Adrenal gland (tissue), 12 donors: ENCODE measurements around the gene DRAM1. TPM values are rescaled to one million over a fixed set of nuclear protein-coding genes. Genes with fewer than 3 reads are reported as not detected.

Experiments
- DNase-seq, 7 donors: peaks; one replicate each; pipeline ENCODE4 v3.0.0-alpha.2; 2019 to 2020
- H3K27ac ChIP-seq, 5 donors: fragments of 200-600 bp; sonication (generic) in 4 of 5; 1 replicate in 3 of 5; 2 replicates in 2 of 5; pipeline versions ENCODE4 v1.5.1 to v1.8.0; 2016 to 2020; ENCODE audit warnings: mild to moderate bottlenecking in 1 of 5
- H3K27me3 ChIP-seq: fragments of 200-600 bp; 2 replicates; pipeline ENCODE4 v1.8.0; 2021
- H3K36me3 ChIP-seq, 2 donors: fragments of 200-600 bp; replicated peaks in 1 of 2; 1 replicate in 1 of 2; 2 replicates in 1 of 2; pipeline versions ENCODE4 v1.5.1 to v1.8.0; 2018 to 2022
- H3K4me1 ChIP-seq, 2 donors: fragments of 200-600 bp; replicated peaks in 1 of 2; 1 replicate in 1 of 2; 2 replicates in 1 of 2; pipeline versions ENCODE4 v1.5.1 to v1.8.0; 2018 to 2021
- H3K4me3 ChIP-seq, 4 donors: fragments of 200-600 bp; sonication (generic) in 3 of 4; one replicate each; pipeline ENCODE4 v1.5.1; 2016 to 2018
- H3K9me3 ChIP-seq, 3 donors: fragments of 200-600 bp; sonication (generic) in 1 of 3; replicated peaks in 1 of 3; 1 replicate in 2 of 3; 2 replicates in 1 of 3; pipeline versions ENCODE4 v1.5.1 to v1.8.0; 2016 to 2021
- CTCF ChIP-seq, 6 experiments: fragments of 450-650 bp in 4 of 6; fragments of 200-600 bp in 2 of 6; sonication (generic) in 1 of 6; IDR thresholded peaks; 1 replicate in 5 of 6; 2 replicates in 1 of 6; pipeline versions ENCODE4 v1.5.1 to v1.8.0; 2016 to 2021; ENCODE audit warnings: antibody characterized with exemption in 6 of 6, mild to moderate bottlenecking in 2 of 6, moderate library complexity in 1 of 6
- POLR2A ChIP-seq, 2 donors: fragments of 450-650 bp; IDR thresholded peaks; one replicate each; pipeline ENCODE4 v1.6.1; 2017; ENCODE audit warnings: antibody characterized with exemption in 2 of 2, mild to moderate bottlenecking in 2 of 2, moderate library complexity in 1 of 2
- WGBS, 4 donors: extraction: QIAGEN DNeasy Blood & Tissue Kit in 2 of 4; methylation state at CpG; one replicate each; pipeline versions ENCODE4 v1.1.5 to v1.1.7; 2013 to 2017; 5-methylcytosine and 5-hydroxymethylcytosine counted together
- intact Hi-C, 2 donors: fragments of 100-400 bp; cut with DNase I; formaldehyde crosslinking; loops; one replicate each; pipeline versions ENCODE4 v1.14.1 to v1.15.0; 2022 to 2023
- polyA plus RNA-seq, 3 donors: library from polyadenylated mRNA; stranded (reverse); fragments of 200-250 nt in 2 of 3; fragments of 350-450 nt in 1 of 3; fragmentation: Illumina TruSeq in 1 of 3; extraction: RNeasy Lipid Tissue Mini Kit (QIAGEN cat#74804) in 1 of 3; gene quantifications; one replicate each; pipeline ENCODE4 v1.2.3, GENCODE V29; 2013 to 2014
- total RNA-seq, 9 donors: library from RNA; depleted of rRNA in 4 of 9; stranded (reverse); fragments of >200 nt in 4 of 9; fragments of 120-200 nt in 1 of 9; fragmentation: NEBNext Ultra II Directional in 1 of 9; extraction: Animal tissue kit (Norgen Biotek cat#: 25700) in 1 of 9; gene quantifications; one replicate each; pipeline versions ENCODE4 v1.1.0 to v1.2.4, GENCODE V29; 2013 to 2023
- donor health status: healthy with polysubstance abuse.
- donor health status: Bipolar disorder and iron deficiency.
- donor health status: DM: yes; HTN: yes; CAD: no.
- donor health status: DM: no; HTN: no; CAD: no.
- donor health status: DM: no; HTN: no; CAD: no.
- donor health status: DM: yes; HTN: yes; CAD: no.

The DRAM1 gene
- total and polyA plus RNA-seq, 12 donors = 4.3 to 46.4 (median 29.0) TPM

- Histone ChIP-seq H3K4me3 (no peak overlapping the region), H3K27me3 (no peaks in the 10 kb centered on the region), H3K9me3 (no peaks in the 10 kb centered on the region), H3K4me1 (no peaks in the 10 kb centered on the region), H3K27ac (no peak overlapping the region), H3K36me3 (no peaks in the 10 kb centered on the region)
- intact Hi-C loops = no loop called here
- TF ChIP-seq CTCF (IDR thresholded peaks at IDR 0.05) (no peak), POLR2A (IDR thresholded peaks at IDR 0.05) (no peak)
- WGBS, 4 donors = 76 to 80% (median 79%) methylated on average over 9 of the region's 9 CpGs
- DNase-seq = no peak
Observed at GRCh38 chr12:101957252-101957959, 80.0 kb downstream of the DRAM1 start.

- intact Hi-C loops = no loop called here
- H3K4me3 ChIP-seq = no peak overlapping the region
- H3K27me3 ChIP-seq = no peaks in the 10 kb centered on the region
- TF ChIP-seq POLR2A (IDR thresholded peaks at IDR 0.05) = no peak
- TF ChIP-seq CTCF (IDR thresholded peaks at IDR 0.05) = no peak
- no peak for DNase-seq
- no peaks in the 10 kb centered on the region for H3K9me3 ChIP-seq
- no peaks in the 10 kb centered on the region for H3K36me3 ChIP-seq
- H3K4me1 ChIP-seq = no peaks in the 10 kb centered on the region
- H3K27ac ChIP-seq = no peak overlapping the region
- 84 to 94% (median 85%) methylated on average over 2 of the region's 2 CpGs for WGBS, 4 donors
Observed at GRCh38 chr12:101959607-101960006, 82.2 kb downstream of the DRAM1 start.

GRCh38 chr12:101962486-101962885 is 85.1 kb downstream of the DRAM1 start:
- TF ChIP-seq POLR2A (IDR thresholded peaks at IDR 0.05) (no peak), CTCF (IDR thresholded peaks at IDR 0.05) (no peak)
- no peaks in the 10 kb centered on the region for H3K9me3 ChIP-seq
- no peak for DNase-seq
- H3K4me1 ChIP-seq = no peaks in the 10 kb centered on the region
- H3K36me3 ChIP-seq = no peaks in the 10 kb centered on the region
- 58 to 67% (median 63%) methylated on average over 1 of the region's 1 CpG for WGBS, 4 donors
- H3K27ac ChIP-seq = no peak overlapping the region
- H3K27me3 ChIP-seq = no peaks in the 10 kb centered on the region
- no peak overlapping the region for H3K4me3 ChIP-seq
- intact Hi-C loops = no loop called here

- peak in 1 of 7 donors; percentile 12 for DNase-seq
- H3K4me1 ChIP-seq = no peaks in the 10 kb centered on the region
- H3K9me3 ChIP-seq = no peaks in the 10 kb centered on the region
- WGBS, 4 donors = 20 to 33% (median 31%) methylated on average over 1 of the region's 1 CpG
- H3K27me3 ChIP-seq = no peaks in the 10 kb centered on the region
- H3K4me3 ChIP-seq = no peak overlapping the region
- intact Hi-C loops = no loop called here
- TF ChIP-seq POLR2A (IDR thresholded peaks at IDR 0.05) (no peak), CTCF (IDR thresholded peaks at IDR 0.05) (no peak)
- H3K36me3 ChIP-seq = no peaks in the 10 kb centered on the region
- H3K27ac ChIP-seq = no peak overlapping the region
Observed at GRCh38 chr12:101963697-101964096, 86.3 kb downstream of the DRAM1 start.
